SKM-1 (cell line): Measurements from ENCODE around the gene RAD51.

Experiments used
- DNase-seq: peaks from one replicate; lab custom pipeline; 2025; ENCODE audit not compliant: unreplicated experiment; lab: John Stamatoyannopoulos, UW

RAD51 gene

GRCh38 chr15:40756938-40757337, 62.0 kb downstream of the RAD51 start:
- DNase-seq: no peak

GRCh38 chr15:40759961-40760360, 65.0 kb downstream of the RAD51 start:
- DNase-seq: no peak

DNA sequence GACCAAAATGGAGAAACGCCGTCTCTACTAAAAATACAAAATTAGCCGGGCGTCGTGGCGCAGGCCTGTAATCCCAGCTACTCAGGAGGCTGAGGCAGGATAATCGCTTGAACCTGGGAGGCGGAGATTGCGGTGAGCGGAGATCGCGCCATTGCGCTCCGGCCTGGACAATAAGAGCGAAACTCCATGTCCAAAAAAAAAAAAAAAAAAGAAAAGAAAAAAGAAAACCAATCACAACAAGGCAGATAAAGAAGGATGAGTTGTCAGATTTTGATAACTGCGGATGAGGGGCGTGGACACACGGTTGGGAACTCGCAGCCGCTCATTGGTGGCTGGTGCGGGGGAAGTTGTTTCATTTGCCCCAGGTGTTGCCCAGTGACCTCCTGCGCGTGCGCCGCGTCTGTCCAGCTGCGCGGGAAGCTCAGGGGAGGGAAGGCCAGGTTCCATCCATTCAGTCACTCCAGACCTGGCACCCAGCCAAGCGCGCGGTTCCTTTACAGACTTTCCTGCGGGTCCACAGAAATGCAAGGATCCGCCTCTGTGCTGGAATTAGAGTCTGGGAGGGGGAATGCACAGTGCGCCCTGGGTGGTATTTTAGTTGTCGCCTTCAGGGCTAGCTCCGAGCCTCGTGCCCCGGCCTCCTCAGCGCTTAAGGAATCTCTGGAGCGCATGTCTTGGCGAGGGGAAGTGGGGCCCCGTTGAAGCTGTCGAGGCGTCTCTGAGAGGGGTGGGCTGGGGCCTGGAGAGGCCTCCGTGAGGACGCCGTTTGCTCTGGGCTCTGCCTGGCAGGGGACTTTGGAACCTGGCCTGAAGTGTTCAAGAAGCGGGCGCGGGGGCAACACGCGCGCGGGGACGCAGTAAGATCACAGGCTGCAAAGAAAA, 68.2 kb downstream of the RAD51 start:
- DNase-seq: no peak

DNA sequence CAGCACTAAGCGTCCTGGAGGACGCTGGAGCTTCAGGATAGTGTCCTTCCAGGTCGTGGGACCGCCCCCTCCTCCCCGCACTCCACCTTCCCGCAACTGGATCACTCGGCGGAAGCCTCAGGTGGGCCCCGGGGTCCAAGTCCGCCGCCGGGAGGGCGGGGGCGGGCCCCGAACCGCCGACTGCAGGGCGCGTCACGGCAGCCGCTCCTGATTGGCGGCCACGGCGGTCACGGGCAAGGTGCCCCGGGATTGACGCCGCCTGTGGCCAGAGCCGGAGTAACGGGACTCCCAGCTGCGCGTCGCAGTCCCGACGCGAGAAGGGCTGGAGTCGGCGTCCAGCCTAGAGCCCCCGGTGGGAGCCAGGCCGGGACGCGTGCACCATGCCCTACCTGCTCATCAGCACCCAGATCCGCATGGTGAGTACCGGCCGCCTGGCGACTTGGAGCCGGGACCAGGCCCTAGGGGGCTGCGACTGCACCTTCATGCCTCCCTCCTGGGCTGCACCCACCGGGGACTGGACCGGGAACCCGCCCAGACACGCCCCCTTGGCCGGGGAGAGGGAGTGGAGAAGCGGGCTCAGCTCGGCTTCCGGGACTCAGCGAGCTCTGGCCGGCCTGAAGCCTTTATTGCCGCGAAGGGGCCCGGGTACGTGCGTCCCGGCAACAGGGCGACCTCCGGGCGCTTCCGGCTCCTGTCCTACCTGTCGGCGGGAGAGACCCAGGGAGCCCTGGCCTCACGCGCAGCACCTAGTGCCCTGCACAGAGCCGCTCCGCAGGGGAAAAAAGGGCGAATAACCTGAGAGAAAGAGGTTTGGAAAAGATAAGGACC, 69.0 kb downstream of the RAD51 start, which contains the start of gene GCHFR:
TSS of gene GCHFR (plus strand) at position 268 of the 828 bp plus-strand sequence. CDS start at position 381, 113 bp downstream.
- no peak for DNase-seq

- DNase-seq: no peak
Measured at GRCh38 chr15:40764629-40765103, 69.7 kb downstream of the RAD51 start.

DNA sequence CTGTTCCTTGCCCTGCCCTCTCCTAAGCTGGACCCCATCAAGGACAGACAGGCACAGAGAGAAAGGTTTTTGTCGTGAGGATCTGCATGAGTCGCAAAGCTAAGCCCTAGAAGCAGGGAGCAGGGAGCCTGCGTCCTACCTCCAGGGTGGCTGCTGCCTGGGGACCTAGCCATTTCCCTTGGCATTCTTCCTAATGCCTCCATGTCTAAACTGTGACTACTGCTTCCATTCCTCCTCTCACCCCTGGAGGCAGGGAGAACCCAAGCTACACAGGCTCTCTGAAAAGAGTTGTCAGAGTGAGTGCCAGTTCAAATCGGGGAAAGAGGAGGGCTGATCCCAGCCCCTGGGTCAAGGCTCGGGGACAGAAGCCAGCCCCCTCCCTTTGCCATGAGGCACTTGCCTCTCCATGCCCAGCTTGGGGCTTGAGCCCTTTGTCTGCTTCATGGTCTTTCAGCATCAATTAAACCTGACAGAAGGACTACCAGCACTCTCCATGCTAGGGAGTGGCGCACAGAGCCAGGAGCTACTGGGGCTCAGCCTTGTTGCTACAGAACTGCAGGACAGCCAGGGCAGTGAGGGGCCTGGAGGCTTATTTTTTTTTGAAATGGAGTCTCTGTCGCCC, 71.3 kb downstream of the RAD51 start:
- no peak for DNase-seq

DNA sequence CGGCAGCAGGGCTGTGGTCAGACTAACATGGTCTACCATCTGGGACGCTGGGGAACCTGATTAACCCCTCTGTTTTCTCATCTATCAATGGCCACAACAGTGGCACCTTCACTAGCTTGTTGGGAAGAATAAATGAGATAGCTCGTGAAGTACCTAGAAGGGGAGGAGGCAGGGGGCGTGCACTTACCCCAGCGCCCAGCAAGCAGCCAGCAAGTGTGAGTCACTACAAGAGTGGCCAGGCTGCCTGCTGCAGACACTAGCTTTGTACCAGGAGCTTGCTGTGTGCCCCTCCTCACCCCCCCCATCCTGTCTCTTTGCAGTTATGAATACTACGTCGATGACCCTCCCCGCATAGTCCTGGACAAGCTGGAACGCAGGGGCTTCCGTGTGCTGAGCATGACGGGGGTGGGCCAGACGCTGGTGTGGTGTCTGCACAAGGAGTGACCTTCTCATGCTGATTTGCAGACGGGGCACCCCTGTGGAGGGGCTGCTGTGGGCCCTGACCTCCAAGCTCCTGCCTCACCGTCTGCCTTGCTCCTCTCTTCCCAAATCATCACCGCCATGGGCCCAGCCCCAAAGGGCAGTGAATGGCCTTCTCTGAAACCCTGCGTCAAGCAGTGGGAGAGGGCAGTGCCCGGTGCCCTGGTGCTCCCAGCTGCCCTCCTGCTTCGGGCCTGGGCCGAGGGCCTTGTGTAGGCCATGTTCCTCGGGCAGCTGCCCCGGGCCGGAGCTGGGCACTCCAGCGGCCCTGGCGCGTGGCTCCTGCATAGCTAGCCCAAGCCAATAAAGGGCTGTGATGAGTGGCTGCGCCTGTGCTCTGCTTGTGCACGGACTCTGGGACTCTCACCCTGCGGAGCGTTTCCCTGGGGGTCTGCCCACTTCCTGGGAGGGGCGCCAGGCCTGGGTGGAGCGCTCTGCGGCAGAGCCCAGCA, 72.2 kb downstream of the RAD51 start:
- no peak for DNase-seq

- DNase-seq: no peak
Measured at GRCh38 chr15:40767838-40768500, 73.0 kb downstream of the RAD51 start.

DNA sequence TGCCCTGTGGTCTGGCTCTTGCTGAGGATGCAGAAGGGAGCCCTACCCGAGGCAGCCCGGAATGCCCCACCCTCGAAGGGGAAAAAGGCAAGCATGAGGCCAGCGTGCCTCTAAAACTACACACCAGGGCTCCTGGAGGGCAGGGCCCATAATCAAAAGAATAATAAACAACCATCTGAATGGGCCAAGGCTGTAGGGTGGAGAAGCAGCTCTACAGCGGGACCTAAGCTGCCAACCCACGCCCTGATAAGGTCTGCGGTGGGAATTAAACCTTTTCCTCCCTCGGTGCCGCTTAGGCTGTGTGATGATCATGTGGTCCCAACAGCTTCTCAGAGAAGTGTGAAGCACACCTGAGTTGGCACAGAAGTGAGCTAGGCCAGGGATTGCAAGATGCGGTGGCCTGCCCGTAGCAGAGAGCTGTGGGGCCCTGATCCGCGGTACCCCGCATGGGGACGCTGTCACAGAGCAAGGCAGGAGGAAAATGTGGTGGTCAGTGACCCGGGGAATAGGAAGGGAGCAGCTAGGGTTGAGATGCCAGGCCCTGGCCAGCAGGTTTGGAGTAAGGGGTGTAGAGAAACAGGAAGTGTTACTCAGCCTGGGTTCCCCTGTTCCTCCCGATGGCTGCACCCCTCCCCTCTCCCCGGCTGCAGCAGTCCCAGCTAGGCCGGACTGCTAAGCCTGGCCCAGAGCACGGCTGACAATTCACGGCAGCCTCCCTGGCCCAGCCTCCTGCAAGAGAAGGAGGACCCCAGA, 73.7 kb downstream of the RAD51 start:
- DNase-seq: no peak

- DNase-seq: no peak
Measured at GRCh38 chr15:40769274-40770146, 74.5 kb downstream of the RAD51 start, which contains the start of gene C15orf62. Gene C15orf62, plus strand, starts transcription at chr15:40769980. Its CDS starts 516 bp downstream, at chr15:40770496.

DNA sequence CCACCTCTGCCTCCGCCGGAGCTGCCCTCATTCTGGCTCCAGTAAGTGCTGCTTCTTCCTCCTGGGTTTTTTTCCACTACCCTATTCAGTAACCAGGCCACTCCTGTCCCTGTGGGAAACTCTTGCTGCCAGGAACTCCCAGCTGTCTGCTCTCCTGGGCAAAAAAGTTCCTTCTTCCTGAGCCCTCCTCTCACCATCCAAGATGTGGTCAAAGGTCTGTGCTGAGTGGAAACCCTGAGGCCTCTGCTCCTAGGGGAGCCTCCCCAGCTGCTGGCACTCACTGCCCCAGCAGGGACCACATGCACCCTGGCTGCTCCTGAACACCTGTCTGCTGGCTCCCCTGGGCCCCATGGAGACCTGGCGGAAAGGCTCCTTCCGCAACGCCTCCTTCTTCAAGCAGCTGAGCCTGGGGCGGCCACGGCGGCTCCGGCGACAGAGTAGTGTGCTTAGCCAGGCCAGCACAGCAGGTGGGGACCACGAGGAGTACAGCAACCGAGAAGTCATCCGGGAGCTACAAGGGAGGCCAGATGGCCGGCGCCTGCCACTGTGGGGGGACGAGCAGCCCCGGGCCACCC, 75.3 kb downstream of the RAD51 start:
- DNase-seq: no peak

- DNase-seq: no peak
Measured at GRCh38 chr15:40771242-40771641, 76.3 kb downstream of the RAD51 start.

GRCh38 chr15:40772014-40772413, 77.0 kb downstream of the RAD51 start:
- no peak for DNase-seq

- DNase-seq: no peak
Measured at GRCh38 chr15:40773496-40773895, 78.5 kb downstream of the RAD51 start.

GRCh38 chr15:40773902-40774301, 78.9 kb downstream of the RAD51 start:
- DNase-seq: no peak

GRCh38 chr15:40775007-40775406, 80.0 kb downstream of the RAD51 start:
- no peak for DNase-seq

DNA sequence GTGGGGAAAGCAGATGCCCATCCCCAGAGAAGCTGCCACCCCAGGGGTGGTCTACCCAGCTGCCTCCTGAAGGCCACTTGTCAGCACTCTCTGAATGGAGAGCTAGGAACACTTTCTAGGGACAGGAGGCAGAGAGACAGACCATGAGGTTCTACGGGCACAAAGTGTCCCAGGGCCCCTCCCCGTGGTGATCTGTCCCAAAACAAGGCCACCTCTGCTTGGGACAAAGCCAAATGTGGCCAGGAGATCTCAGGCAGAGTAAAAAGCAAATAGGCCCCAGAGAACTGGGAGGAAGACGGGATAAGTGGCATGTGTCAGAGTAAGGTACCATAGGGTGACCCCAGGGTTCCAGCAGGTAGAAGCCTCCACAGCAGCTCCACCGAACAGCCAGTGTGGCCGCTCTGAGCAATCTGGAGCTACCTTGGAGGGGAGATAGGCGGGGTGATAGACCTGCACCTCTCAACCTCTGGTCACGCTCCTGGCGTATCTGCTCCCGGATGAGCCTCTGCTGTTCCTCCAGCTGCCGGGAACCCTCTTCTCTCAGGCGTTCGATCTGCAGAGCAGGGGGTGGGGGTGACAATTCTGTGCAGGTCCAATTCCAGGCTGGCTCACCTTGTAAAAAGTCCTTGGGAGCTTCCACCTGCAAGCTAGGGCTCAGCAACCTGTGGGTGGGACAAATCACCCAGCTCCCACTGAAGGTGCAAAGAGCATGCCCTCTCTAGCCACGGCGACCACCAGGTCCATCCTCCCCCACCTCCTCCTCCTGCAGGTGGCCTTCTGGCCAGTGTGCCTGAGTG, 81.0 kb downstream of the RAD51 start:
- DNase-seq: no peak
